GM12878 (cell line): ENCODE measurements around the gene TCF12. TPM values are rescaled to one million over a fixed set of nuclear protein-coding genes. Genes with fewer than 3 reads are reported as not detected.

ENCODE experiments used
- ATAC-seq: fragments of 200-7000 bp; cut with Tn5 transposase; 3 replicates; pipeline ENCODE4 v1.9.1; 2020; ENCODE audit warnings: mild to moderate bottlenecking, moderate library complexity
- BruUV-seq: library from RNA; stranded (reverse); fragments of 400-500 nt; replicated peaks from 2 replicates; lab custom pipeline; 2021; lab: Mats Ljungman, UMichigan
- CTCF ChIA-PET: fragments of 300-600 bp; sonication (Branson Sonifier 250); formaldehyde crosslinking; extraction: SDS; loops from one replicate; lab custom pipeline; 2021; ENCODE audit warnings: inconsistent platforms; lab: Yijun Ruan, JAX
- POLR2A ChIA-PET: fragments of 350-600 bp; formaldehyde crosslinking; extraction: SDS; loops from one replicate; lab custom pipeline; 2021; ENCODE audit warnings: inconsistent platforms; lab: Charles Lee
- RAD21 ChIA-PET: fragments of 300-600 bp; sonication (Branson Sonifier 250); formaldehyde crosslinking; loops from one replicate; lab custom pipeline; 2023; ENCODE audit warnings: antibody characterized with exemption; ENCODE audit not compliant: unreplicated experiment; lab: Charles Lee
- SMC1A ChIA-PET: fragments of 300-600 bp; sonication (Branson Sonifier 250); formaldehyde crosslinking; loops from one replicate; lab custom pipeline; 2023; ENCODE audit not compliant: unreplicated experiment, uncharacterized antibody; lab: Charles Lee
- DNase-seq: peaks from one replicate; pipeline ENCODE4 v3.0.0-alpha.2; 2011; ENCODE audit warnings: low read depth, low spot score
- FAIRE-seq: peaks from 3 replicates; lab custom pipeline; 2011; peaks lifted over from hg19 to GRCh38; lab: Jason Lieb, UNC
- H2AFZ ChIP-seq: 2 replicates; pipeline ENCODE4 v1.6.0; 2011; ENCODE audit warnings: low read depth, low read length, control low read depth; ENCODE audit not compliant: control insufficient read depth
- H3K27ac ChIP-seq: 2 replicates; pipeline ENCODE4 v1.5.1; 2011; ENCODE audit warnings: control low read depth; ENCODE audit not compliant: control insufficient read depth, insufficient read depth
- H3K27me3 ChIP-seq, 2 experiments: replicated peaks in 1 of 2; 2 replicates each; pipeline versions ENCODE4 v1.6.0 to v1.6.1; 2011; ENCODE audit warnings: low read length in 1 of 2; ENCODE audit not compliant: control insufficient read depth in 2 of 2, insufficient read depth in 2 of 2
- H3K36me3 ChIP-seq, 2 experiments: 2 replicates each; pipeline ENCODE4 v1.5.1; 2011; ENCODE audit warnings: low read length in 1 of 2; ENCODE audit not compliant: control insufficient read depth in 2 of 2, insufficient read depth in 2 of 2
- H3K4me1 ChIP-seq: 2 replicates; pipeline ENCODE4 v1.6.1; 2011; ENCODE audit warnings: mild to moderate bottlenecking, low read length, moderate library complexity, mixed read lengths; ENCODE audit not compliant: control insufficient read depth, insufficient read depth
- H3K4me2 ChIP-seq: 2 replicates; pipeline ENCODE4 v1.6.0; 2011; ENCODE audit warnings: control low read depth; ENCODE audit not compliant: control insufficient read depth, insufficient read depth
- H3K4me3 ChIP-seq: fragments of 200-600 bp; sonication (generic); 2 replicates; pipeline ENCODE4 v1.5.1; 2016
- H3K79me2 ChIP-seq: 2 replicates; pipeline ENCODE4 v1.6.0; 2011; ENCODE audit warnings: low read length; ENCODE audit not compliant: control insufficient read depth, insufficient read depth
- H3K9ac ChIP-seq: 2 replicates; pipeline ENCODE4 v1.8.0; 2011; ENCODE audit warnings: low read length, control low read depth, mixed read lengths; ENCODE audit not compliant: control insufficient read depth, insufficient read depth
- H3K9me3 ChIP-seq: replicated peaks from 3 replicates; pipeline ENCODE4 v1.5.1; 2011; ENCODE audit warnings: mild to moderate bottlenecking, low read length; ENCODE audit not compliant: control insufficient read depth, insufficient read depth
- H4K20me1 ChIP-seq: 2 replicates; pipeline ENCODE4 v1.6.0; 2011; ENCODE audit not compliant: control insufficient read depth, insufficient read depth
- BCLAF1 ChIP-seq: fragments of 450-650 bp; IDR thresholded peaks from 2 replicates; pipeline ENCODE4 v1.6.1; 2017; ENCODE audit warnings: antibody characterized with exemption, mild to moderate bottlenecking, moderate library complexity
- CTCF ChIP-seq, 3 experiments: IDR thresholded peaks in 2 of 3; conservative IDR thresholded peaks in 1 of 3; 2 replicates each; pipeline ENCODE4 v1.5.1; 2011; ENCODE audit warnings: low read depth in 3 of 3, low read length in 3 of 3, mild to moderate bottlenecking in 3 of 3, control low read depth in 2 of 3, moderate library complexity in 2 of 3, inconsistent platforms in 1 of 3, mixed read lengths in 1 of 3; ENCODE audit not compliant: control insufficient read depth in 2 of 3, insufficient read depth in 1 of 3; ENCODE audit errors: extremely low read depth in 1 of 3
- ETV6 ChIP-seq, 2 experiments: fragments of 450-650 bp in 1 of 2; IDR thresholded peaks in 1 of 2; conservative IDR thresholded peaks in 1 of 2; 2 replicates each; pipeline ENCODE4 v1.6.1; 2014; ENCODE audit warnings: antibody characterized with exemption in 1 of 2, borderline replicate concordance in 1 of 2, low read depth in 1 of 2, mild to moderate bottlenecking in 1 of 2, moderate library complexity in 1 of 2
- FOS ChIP-seq: IDR thresholded peaks from 3 replicates; pipeline ENCODE4 v1.6.1; 2011; ENCODE audit warnings: borderline replicate concordance; ENCODE audit not compliant: insufficient read length; ENCODE audit errors: extremely low read depth
- KLF5 ChIP-seq: fragments of 450-650 bp; IDR thresholded peaks from 2 replicates; pipeline ENCODE4 v1.6.1; 2014; ENCODE audit warnings: mild to moderate bottlenecking; ENCODE audit not compliant: partially characterized antibody
- NR2C2 ChIP-seq: IDR thresholded peaks from 2 replicates; pipeline ENCODE4 v1.6.1; 2011; ENCODE audit warnings: borderline replicate concordance, low read depth; ENCODE audit not compliant: control insufficient read depth, insufficient read length
- NRF1 ChIP-seq: conservative IDR thresholded peaks from 2 replicates; pipeline ENCODE4 v1.6.1; 2011; ENCODE audit warnings: mild to moderate bottlenecking, low read depth, low read length, improper control_type of control experiment
- RBBP5 ChIP-seq: fragments of 200-600 bp; sonication (generic); conservative IDR thresholded peaks from 2 replicates; pipeline ENCODE4 v1.6.1; 2016
- SMAD1 ChIP-seq: fragments of 450-650 bp; IDR thresholded peaks from 2 replicates; pipeline ENCODE4 v1.6.1; 2018; ENCODE audit warnings: mild to moderate bottlenecking, low read depth; ENCODE audit not compliant: partially characterized antibody
- ZNF622 ChIP-seq: fragments of 450-650 bp; IDR thresholded peaks from 2 replicates; pipeline ENCODE4 v1.6.1; 2017; ENCODE audit warnings: mild to moderate bottlenecking, inconsistent platforms
- WGBS: methylation state at CpG from one replicate; pipeline ENCODE4 v1.1.6; 2016; ENCODE audit warnings: low lambda C conversion rate; ENCODE audit not compliant: insufficient replicate concordance, insufficient coverage; ENCODE audit errors: missing lambda C conversion rate; 5-methylcytosine and 5-hydroxymethylcytosine counted together
- in situ Hi-C: fragments of 300-500 bp; cut with MboI; formaldehyde crosslinking; loops from 9 replicates; pipeline ENCODE4 v1.14.3; 2018; ENCODE audit warnings: mixed read lengths
- intact Hi-C: fragments of 100-400 bp; cut with micrococcal nuclease; formaldehyde crosslinking; loops from one replicate; pipeline ENCODE4 v1.14.2; 2022; ENCODE audit not compliant: unreplicated experiment
- polyA plus RNA-seq, 11 experiments: library from polyadenylated mRNA; depleted of rRNA in 4 of 11; unstranded in 6 of 11; stranded (reverse) in 5 of 11; fragments of >200 nt; fragmentation: Nextera tagmentation in 4 of 11; fragmentation: Illumina TruSeq in 1 of 11; extraction: Ambion mirVana in 4 of 11; extraction: Trizol in 1 of 11; gene quantifications; 1 replicate in 1 of 11; 2 replicates in 10 of 11; pipeline versions ENCODE4 v1.2.1 to v1.2.3, GENCODE V29; 2011 to 2016; ENCODE audit warnings: inconsistent platforms in 2 of 11, missing spikeins in 2 of 11, low read depth in 1 of 11
- total RNA-seq, 4 experiments: library from RNA; depleted of rRNA in 3 of 4; stranded (reverse); fragments of >200 nt in 3 of 4; fragmentation: Illumina TruSeq in 1 of 4; extraction: Trizol in 1 of 4; gene quantifications; 2 replicates each; pipeline versions ENCODE4 v1.2.1 to v1.2.3, GENCODE V29; 2013 to 2021
- TF ChIP-seq, protein P1 (sequence below): IDR thresholded peaks from 2 replicates; pipeline ENCODE4 v1.6.1; 2012; ENCODE audit warnings: low read depth, low read length, improper control_type of control experiment
- TF ChIP-seq, protein P2 (sequence below): fragments of 450-650 bp; IDR thresholded peaks from 2 replicates; pipeline ENCODE4 v1.6.1; 2017; ENCODE audit warnings: mild to moderate bottlenecking, moderate library complexity

TCF12 gene
- total and polyA plus RNA-seq, 10 of the 15 experiments (the other 5 are each of a cell fraction or from before 2014, with no cell fraction given), result 8.2 to 70.9 (median 49.5) TPM

GRCh38 chr15:57196865-57197264, 278.4 kb downstream of the TCF12 start (continued):
- no peak for TF ChIP-seq BCLAF1
- TF ChIP-seq NR2C2, result no peak
- TF ChIP-seq ZNF622, result no peak
- TF ChIP-seq SMAD1, result no peak
- TF ChIP-seq CTCF (IDR thresholded peaks at IDR 0.05 in 2 of 3, conservative IDR thresholded peaks at IDR 0.05 in 1 of 3; ENCODE audit: control insufficient read depth in 2 of 3, extremely low read depth in 1 of 3, insufficient read depth in 1 of 3, low read depth in 3 of 3, low read length in 3 of 3), result no peak
- TF ChIP-seq FOS, result no peak
- TF ChIP-seq RBBP5, result no peak

DNA sequence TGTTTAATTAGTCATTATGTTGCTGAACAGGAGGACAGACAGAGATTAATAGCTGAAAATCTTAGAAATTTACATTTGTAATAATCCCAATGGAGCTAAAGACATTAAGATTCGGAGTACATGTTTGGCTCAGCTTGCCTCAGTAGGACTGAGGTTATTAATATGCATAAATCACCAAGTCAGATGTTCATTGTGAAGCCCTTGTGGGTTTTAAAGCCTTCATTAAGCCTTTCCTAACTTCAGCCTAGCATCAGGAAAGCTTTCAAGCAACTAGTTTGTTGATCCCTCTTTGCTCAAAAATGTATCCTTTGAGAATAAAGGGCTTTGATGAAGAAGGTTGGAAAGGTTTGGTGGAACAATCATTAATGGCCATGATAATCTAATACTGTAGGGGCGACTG, 279.7 kb downstream of the TCF12 start:
- CTCF ChIA-PET, result interaction anchor here (0.9 to 1.1 kb wide), 3 partner anchors 16 to 51 kb away, joined by 3 to 6 read pairs (median 3); no protein-coding TSS in a partner anchor
- Histone ChIP-seq H3K27ac (no peak overlapping the region), H3K4me2 (no peak overlapping the region), H3K4me3 (no peak overlapping the region), H3K79me2 (no peaks in the 10 kb centered on the region), H3K9me3 (no peaks in the 10 kb centered on the region), H3K9ac (no peak overlapping the region), H3K36me3 (peaks cover 0 to 11% of the 10 kb centered on the region in 2 experiments; a peak in 3 of 4 replicates), H4K20me1 (no peaks in the 10 kb centered on the region), H2AFZ (no peak overlapping the region), H3K27me3 (no peaks in the 10 kb centered on the region), H3K4me1 (no peaks in the 10 kb centered on the region)
- RAD21 ChIA-PET, result no interaction called here
- FAIRE-seq (no peak), ATAC-seq (no peak), DNase-seq (no peak)
- WGBS, result 93% methylated on average over 2 of the region's 2 CpGs
- SMC1A ChIA-PET, result interaction anchor here (0.8 to 1.5 kb wide), 4 partner anchors 15 to 52 kb away, joined by 3 to 8 read pairs (median 4); no protein-coding TSS in a partner anchor
- intact Hi-C loops, result no loop called here
- in situ Hi-C loops, result no loop called here
- no TSS peak for BruUV-seq
- POLR2A ChIA-PET, result no interaction called here
- TF ChIP-seq, protein P1, sequence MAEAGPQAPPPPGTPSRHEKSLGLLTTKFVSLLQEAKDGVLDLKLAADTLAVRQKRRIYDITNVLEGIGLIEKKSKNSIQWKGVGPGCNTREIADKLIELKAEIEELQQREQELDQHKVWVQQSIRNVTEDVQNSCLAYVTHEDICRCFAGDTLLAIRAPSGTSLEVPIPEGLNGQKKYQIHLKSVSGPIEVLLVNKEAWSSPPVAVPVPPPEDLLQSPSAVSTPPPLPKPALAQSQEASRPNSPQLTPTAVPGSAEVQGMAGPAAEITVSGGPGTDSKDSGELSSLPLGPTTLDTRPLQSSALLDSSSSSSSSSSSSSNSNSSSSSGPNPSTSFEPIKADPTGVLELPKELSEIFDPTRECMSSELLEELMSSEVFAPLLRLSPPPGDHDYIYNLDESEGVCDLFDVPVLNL, result no peak
- TF ChIP-seq ETV6 (conservative IDR thresholded peaks at IDR 0.05 in 1 of 2, IDR thresholded peaks at IDR 0.05 in 1 of 2; ENCODE audit: borderline replicate concordance in 1 of 2, low read depth in 1 of 2) (no peak), NRF1 (no peak), KLF5 (no peak), SMAD1 (no peak)
- TF ChIP-seq, protein P2, sequence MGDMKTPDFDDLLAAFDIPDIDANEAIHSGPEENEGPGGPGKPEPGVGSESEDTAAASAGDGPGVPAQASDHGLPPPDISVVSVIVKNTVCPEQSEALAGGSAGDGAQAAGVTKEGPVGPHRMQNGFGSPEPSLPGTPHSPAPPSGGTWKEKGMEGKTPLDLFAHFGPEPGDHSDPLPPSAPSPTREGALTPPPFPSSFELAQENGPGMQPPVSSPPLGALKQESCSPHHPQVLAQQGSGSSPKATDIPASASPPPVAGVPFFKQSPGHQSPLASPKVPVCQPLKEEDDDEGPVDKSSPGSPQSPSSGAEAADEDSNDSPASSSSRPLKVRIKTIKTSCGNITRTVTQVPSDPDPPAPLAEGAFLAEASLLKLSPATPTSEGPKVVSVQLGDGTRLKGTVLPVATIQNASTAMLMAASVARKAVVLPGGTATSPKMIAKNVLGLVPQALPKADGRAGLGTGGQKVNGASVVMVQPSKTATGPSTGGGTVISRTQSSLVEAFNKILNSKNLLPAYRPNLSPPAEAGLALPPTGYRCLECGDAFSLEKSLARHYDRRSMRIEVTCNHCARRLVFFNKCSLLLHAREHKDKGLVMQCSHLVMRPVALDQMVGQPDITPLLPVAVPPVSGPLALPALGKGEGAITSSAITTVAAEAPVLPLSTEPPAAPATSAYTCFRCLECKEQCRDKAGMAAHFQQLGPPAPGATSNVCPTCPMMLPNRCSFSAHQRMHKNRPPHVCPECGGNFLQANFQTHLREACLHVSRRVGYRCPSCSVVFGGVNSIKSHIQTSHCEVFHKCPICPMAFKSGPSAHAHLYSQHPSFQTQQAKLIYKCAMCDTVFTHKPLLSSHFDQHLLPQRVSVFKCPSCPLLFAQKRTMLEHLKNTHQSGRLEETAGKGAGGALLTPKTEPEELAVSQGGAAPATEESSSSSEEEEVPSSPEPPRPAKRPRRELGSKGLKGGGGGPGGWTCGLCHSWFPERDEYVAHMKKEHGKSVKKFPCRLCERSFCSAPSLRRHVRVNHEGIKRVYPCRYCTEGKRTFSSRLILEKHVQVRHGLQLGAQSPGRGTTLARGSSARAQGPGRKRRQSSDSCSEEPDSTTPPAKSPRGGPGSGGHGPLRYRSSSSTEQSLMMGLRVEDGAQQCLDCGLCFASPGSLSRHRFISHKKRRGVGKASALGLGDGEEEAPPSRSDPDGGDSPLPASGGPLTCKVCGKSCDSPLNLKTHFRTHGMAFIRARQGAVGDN, result no peak
